Heart left ventricle (tissue), 16 donors: ENCODE data around the gene PAGE2B. TPM values are rescaled to one million over a fixed set of nuclear protein-coding genes. Genes with fewer than 3 reads are reported as not detected.

Experiments
- ATAC-seq, 4 donors: fragments of 200-7000 bp; cut with Tn5 transposase; one replicate each; pipeline ENCODE4 v1.9.1; 2020 to 2022; ENCODE audit warnings: moderate library complexity in 4 of 4, mild to moderate bottlenecking in 3 of 4, moderate number of reproducible peaks in 1 of 4
- DNase-seq, 5 donors: peaks; one replicate each; pipeline ENCODE4 v3.0.0-alpha.2; 2020
- H3K27ac ChIP-seq, 12 donors: fragments of 200-600 bp; sonication (generic) in 4 of 12; one replicate each; pipeline versions ENCODE4 v1.5.0 to v1.8.0; 2016 to 2022; ENCODE audit warnings: mild to moderate bottlenecking in 2 of 12
- H3K27me3 ChIP-seq, 9 donors: fragments of 200-600 bp; sonication (generic) in 2 of 9; one replicate each; pipeline versions ENCODE4 v1.5.1 to v1.8.0; 2016 to 2022; ENCODE audit warnings: mild to moderate bottlenecking in 3 of 9
- H3K36me3 ChIP-seq, 9 donors: fragments of 200-600 bp; sonication (generic) in 2 of 9; one replicate each; pipeline versions ENCODE4 v1.5.0 to v1.8.0; 2018 to 2022; ENCODE audit warnings: mild to moderate bottlenecking in 2 of 9
- H3K4me1 ChIP-seq, 12 donors: fragments of 200-600 bp; sonication (generic) in 4 of 12; one replicate each; pipeline versions ENCODE4 v1.5.0 to v1.8.0; 2016 to 2022; ENCODE audit warnings: mild to moderate bottlenecking in 3 of 12
- H3K4me3 ChIP-seq, 12 donors: fragments of 200-600 bp; sonication (generic) in 4 of 12; one replicate each; pipeline versions ENCODE4 v1.5.0 to v1.8.0; 2017 to 2022; ENCODE audit warnings: mild to moderate bottlenecking in 9 of 12, moderate library complexity in 4 of 12
- H3K9me3 ChIP-seq, 12 donors: fragments of 200-600 bp; sonication (generic) in 4 of 12; one replicate each; pipeline versions ENCODE4 v1.5.0 to v1.8.0; 2016 to 2022; ENCODE audit warnings: mild to moderate bottlenecking in 1 of 12
- POLR2A ChIP-seq, 2 donors: fragments of 450-650 bp; IDR thresholded peaks; one replicate each; pipeline ENCODE4 v1.6.1; 2017; ENCODE audit warnings: antibody characterized with exemption in 2 of 2, mild to moderate bottlenecking in 2 of 2, moderate library complexity in 2 of 2
- WGBS, 4 donors: extraction: QIAGEN DNeasy Blood & Tissue Kit in 2 of 4; methylation state at CpG; one replicate each; pipeline versions ENCODE4 v1.1.5 to v1.1.7; 2013 to 2018; 5-methylcytosine and 5-hydroxymethylcytosine counted together
- intact Hi-C, 10 donors: fragments of 100-400 bp; cut with DNase I; formaldehyde crosslinking; loops; one replicate each; pipeline versions ENCODE4 v1.11.1 to v1.14.2; 2022
- polyA plus RNA-seq, 2 donors: library from polyadenylated mRNA; stranded (reverse); fragments of 200-250 nt; gene quantifications; one replicate each; pipeline ENCODE4 v1.2.3, GENCODE V29; 2013
- total RNA-seq, 9 donors: library from RNA; depleted of rRNA in 2 of 9; stranded (reverse); fragments of >200 nt in 2 of 9; fragmentation: NEBNext Ultra II Directional in 3 of 9; extraction: Animal tissue kit (Norgen Biotek cat#: 25700) in 3 of 9; gene quantifications; one replicate each; pipeline versions ENCODE4 v1.1.0 to v1.2.4, GENCODE V29; 2016 to 2023
- TF ChIP-seq, protein P1 (sequence below), 12 donors: fragments of 200-600 bp; sonication (generic) in 4 of 12; IDR thresholded peaks; one replicate each; pipeline versions ENCODE4 v1.5.0 to v1.8.0; 2018 to 2022; ENCODE audit warnings: antibody characterized with exemption in 12 of 12, mild to moderate bottlenecking in 5 of 12
- donor health status: ischemic (EF 13 %, LVEDD 7.1; RV severe dilation, severe dysfunction).
- donor health status: healthy with polysubstance abuse.
- donor health status: DM: no; HTN: yes; CAD: no.
- donor health status: DM: no; HTN: no; CAD: no.
- donor health status: ischemic (EF 25% LVEDD 6.9; RV normal size, moderate dysfunction).
- donor health status: ischemic (EF 25% LVEDD 5.7; RV mildly dilated, moderate dysfunction).
- donor health status: healthy.
- donor health status: DM: yes; HTN: yes; CAD: no.
- donor health status: ischemic (EF 35%, LVEDD 5.7; RV mildly dilated, moderate dysfunction).
- donor health status: nonischemic (EF 11% LVEDD 7.7; RV severe dilation, severe dysfunction).
- donor health status: DM: yes; HTN: yes; CAD: no.
- donor health status: PGD.
- donor health status: ischemic (EF 29% LVEDD 5.4; RV normal size, mild dysfunction).
- donor health status: nonischemic (EF 23%, LVEDD 6.1; RV moderate dilation, normal function).

The PAGE2B gene
- total and polyA plus RNA-seq, 11 donors, result not detected

GRCh38 chrX:55127692-55128091 lies 52.9 kb downstream of the PAGE2B start:
- no peaks in the 10 kb centered on the region for H3K4me1 ChIP-seq
- H3K36me3 ChIP-seq, result no peaks in the 10 kb centered on the region
- WGBS, 4 donors, result 55 to 78% (median 67%) methylated on average over 2 of the region's 2 CpGs
- ATAC-seq, result no peak
- no peak for DNase-seq
- H3K27me3 ChIP-seq, result peaks cover 0 to 14% (median 0%) of the 10 kb centered on the region in 9 donors
- no peak for TF ChIP-seq POLR2A (IDR thresholded peaks at IDR 0.05)
- TF ChIP-seq, protein P1, sequence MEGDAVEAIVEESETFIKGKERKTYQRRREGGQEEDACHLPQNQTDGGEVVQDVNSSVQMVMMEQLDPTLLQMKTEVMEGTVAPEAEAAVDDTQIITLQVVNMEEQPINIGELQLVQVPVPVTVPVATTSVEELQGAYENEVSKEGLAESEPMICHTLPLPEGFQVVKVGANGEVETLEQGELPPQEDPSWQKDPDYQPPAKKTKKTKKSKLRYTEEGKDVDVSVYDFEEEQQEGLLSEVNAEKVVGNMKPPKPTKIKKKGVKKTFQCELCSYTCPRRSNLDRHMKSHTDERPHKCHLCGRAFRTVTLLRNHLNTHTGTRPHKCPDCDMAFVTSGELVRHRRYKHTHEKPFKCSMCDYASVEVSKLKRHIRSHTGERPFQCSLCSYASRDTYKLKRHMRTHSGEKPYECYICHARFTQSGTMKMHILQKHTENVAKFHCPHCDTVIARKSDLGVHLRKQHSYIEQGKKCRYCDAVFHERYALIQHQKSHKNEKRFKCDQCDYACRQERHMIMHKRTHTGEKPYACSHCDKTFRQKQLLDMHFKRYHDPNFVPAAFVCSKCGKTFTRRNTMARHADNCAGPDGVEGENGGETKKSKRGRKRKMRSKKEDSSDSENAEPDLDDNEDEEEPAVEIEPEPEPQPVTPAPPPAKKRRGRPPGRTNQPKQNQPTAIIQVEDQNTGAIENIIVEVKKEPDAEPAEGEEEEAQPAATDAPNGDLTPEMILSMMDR (IDR thresholded peaks at IDR 0.05), result no peak
- H3K27ac ChIP-seq, result no peak overlapping the region
- H3K9me3 ChIP-seq, result no peaks in the 10 kb centered on the region
- H3K4me3 ChIP-seq, result no peak overlapping the region
- intact Hi-C loops, result no loop called here

Other genes starting within 250 kb of the PAGE2B start
- gene TRO, start 154.2 kb upstream of the PAGE2B start, total RNA-seq, result 1 to 10 TPM; 1.0 to 6.2 (median 2.5) TPM
- gene TRO, start 154.2 kb upstream of the PAGE2B start, polyA plus RNA-seq, result 1 to 10 TPM; 1.3 to 2.5 TPM
- gene PFKFB1, start 80.8 kb upstream of the PAGE2B start, total RNA-seq, result 1 to 10 TPM in 1 of 9 donors, under 1 TPM in 5, not detected in 3; 0.14 to 1.2 (median 0.31) TPM
- gene PFKFB1, start 80.8 kb upstream of the PAGE2B start, polyA plus RNA-seq, result under 1 TPM; 0.11 to 0.19 TPM
- 10 to 100 TPM in 1 of 9 donors, 1 to 10 TPM in 8; 6.8 to 12.4 (median 8.6) TPM for gene APEX2, start 74.7 kb upstream of the PAGE2B start, total RNA-seq
- 10 to 100 TPM in 1 of 2 donors, 1 to 10 TPM in 1; 4.5 to 10.6 TPM for gene APEX2, start 74.7 kb upstream of the PAGE2B start, polyA plus RNA-seq
- gene ALAS2, start 44.1 kb upstream of the PAGE2B start, total RNA-seq, result 1 to 10 TPM in 8 of 9 donors, under 1 TPM in 1; 0.44 to 8.3 (median 2.2) TPM
- under 1 TPM in 1 of 2 donors, not detected in 1; 0.06 TPM for gene ALAS2, start 44.1 kb upstream of the PAGE2B start, polyA plus RNA-seq
- not detected for gene PAGE2, start 14.0 kb downstream of the PAGE2B start, total RNA-seq
- gene PAGE2, start 14.0 kb downstream of the PAGE2B start, polyA plus RNA-seq, result not detected
- gene PAGE5, start 145.3 kb downstream of the PAGE2B start, total RNA-seq, result not detected
- gene PAGE5, start 145.3 kb downstream of the PAGE2B start, polyA plus RNA-seq, result not detected
- not detected for gene PAGE3, start 189.9 kb downstream of the PAGE2B start, total RNA-seq
- gene PAGE3, start 189.9 kb downstream of the PAGE2B start, polyA plus RNA-seq, result not detected